K562 (cell line): ENCODE measurements around the gene C8A. TPM values are rescaled to one million over a fixed set of nuclear protein-coding genes. Genes with fewer than 3 reads are reported as not detected.

Experiments used
- ATAC-seq: fragments of 200-7000 bp; cut with Tn5 transposase; 3 replicates; pipeline ENCODE4 v1.9.1; 2020; ENCODE audit warnings: moderate library complexity
- BruUV-seq: library from RNA; stranded (reverse); fragments of 400-500 nt; replicated peaks from 2 replicates; lab custom pipeline; 2021; lab: Mats Ljungman, UMichigan
- CTCF ChIA-PET: fragments of 300-600 bp; formaldehyde crosslinking; extraction: SDS; loops from one replicate; lab custom pipeline; 2021; ENCODE audit warnings: low intra/inter-chr PET ratio; lab: Yijun Ruan, JAX
- POLR2A ChIA-PET: fragments of 300-600, 350-650 bp; sonication (Branson Sonifier 250); formaldehyde crosslinking; extraction: SDS; loops from one replicate; lab custom pipeline; 2021; ENCODE audit warnings: antibody characterized with exemption, inconsistent platforms; lab: Yijun Ruan, JAX
- DNase-seq, 4 experiments: peaks; one replicate each; pipeline versions ENCODE4 v3.0.0 to v3.0.0-alpha.2; 2011 to 2018; ENCODE audit warnings: low spot score in 3 of 4, mixed read lengths in 3 of 4; ENCODE audit errors: extremely low read depth in 1 of 4
- FAIRE-seq: peaks from 2 replicates; lab custom pipeline; 2011; peaks lifted over from hg19 to GRCh38; lab: Jason Lieb, UNC
- H2AFZ ChIP-seq: 2 replicates; pipeline ENCODE4 v1.6.0; 2011; ENCODE audit warnings: low read depth, low read length, control low read depth, inconsistent platforms
- H3K27ac ChIP-seq: fragments of 200-600 bp; 3 replicates; pipeline ENCODE4 v1.8.0; 2011; ENCODE audit warnings: low read depth, mild to moderate bottlenecking, control low read depth, inconsistent platforms, low read length, moderate library complexity, mixed read lengths; ENCODE audit errors: extremely low read depth
- H3K27me3 ChIP-seq, 2 experiments: fragments of 300-600 bp in 1 of 2; 2 replicates in 1 of 2; 3 replicates in 1 of 2; pipeline versions ENCODE4 v1.6.0 to v1.8.0; 2011; ENCODE audit warnings: inconsistent platforms in 2 of 2, low read length in 2 of 2, mild to moderate bottlenecking in 1 of 2, mixed read lengths in 1 of 2, moderate library complexity in 1 of 2; ENCODE audit not compliant: control insufficient read depth in 2 of 2, insufficient read depth in 2 of 2
- H3K36me3 ChIP-seq: fragments of 300-600 bp; 3 replicates; pipeline ENCODE4 v1.8.0; 2011; ENCODE audit warnings: mild to moderate bottlenecking, low read length, inconsistent platforms; ENCODE audit not compliant: control insufficient read depth, insufficient read depth
- H3K4me1 ChIP-seq, 2 experiments: fragments of 200-600 bp in 1 of 2; replicated peaks in 1 of 2; 2 replicates in 1 of 2; 3 replicates in 1 of 2; pipeline versions ENCODE4 v1.5.1 to v1.8.0; 2011; ENCODE audit warnings: inconsistent platforms in 2 of 2, low read length in 2 of 2, mild to moderate bottlenecking in 1 of 2, mixed read lengths in 1 of 2, moderate library complexity in 1 of 2; ENCODE audit not compliant: control insufficient read depth in 2 of 2, insufficient read depth in 2 of 2
- H3K4me2 ChIP-seq: 2 replicates; pipeline ENCODE4 v1.6.1; 2011; ENCODE audit warnings: low read length, control low read depth, inconsistent platforms, mixed read lengths; ENCODE audit not compliant: insufficient read depth
- H3K4me3 ChIP-seq: fragments of 200-600 bp; sonication (generic), shearing (Covaris generic); 2 replicates; pipeline ENCODE4 v1.5.1; 2016; ENCODE audit warnings: control low read depth, inconsistent platforms
- H3K79me2 ChIP-seq: fragments of 200-600 bp; 3 replicates; pipeline ENCODE4 v1.8.0; 2011; ENCODE audit warnings: low read length, inconsistent platforms; ENCODE audit not compliant: control insufficient read depth, insufficient read depth
- H3K9ac ChIP-seq, 2 experiments: 2 replicates each; pipeline versions ENCODE4 v1.6.0 to v1.6.1; 2011; ENCODE audit warnings: low read depth in 2 of 2, low read length in 2 of 2, control low read depth in 1 of 2, inconsistent platforms in 1 of 2, mild to moderate bottlenecking in 1 of 2, mixed read lengths in 1 of 2; ENCODE audit not compliant: insufficient read depth in 1 of 2
- H3K9me1 ChIP-seq: one replicate; pipeline ENCODE4 v1.6.0; 2011; ENCODE audit warnings: inconsistent platforms, mild to moderate bottlenecking, low read length, moderate library complexity; ENCODE audit not compliant: control insufficient read depth, insufficient read depth
- H3K9me3 ChIP-seq: replicated peaks from 2 replicates; pipeline ENCODE4 v1.5.1; 2011; ENCODE audit warnings: low read depth, low read length, inconsistent platforms; ENCODE audit not compliant: control insufficient read depth, insufficient read depth
- H4K20me1 ChIP-seq: replicated peaks from 2 replicates; pipeline ENCODE4 v1.6.1; 2011; ENCODE audit warnings: low read length, inconsistent platforms, mixed read lengths; ENCODE audit not compliant: control insufficient read depth, insufficient read depth
- CBX8 ChIP-seq: fragments of 200-600 bp; sonication (generic); IDR thresholded peaks from 2 replicates; pipeline ENCODE4 v1.6.1; 2012; ENCODE audit warnings: borderline replicate concordance, mixed run types, low read depth, mild to moderate bottlenecking, moderate library complexity, mixed read lengths, low read length, control low read depth, inconsistent platforms; ENCODE audit not compliant: poor library complexity, severe bottlenecking; ENCODE audit errors: extremely low read depth
- CTCF ChIP-seq, 3 experiments: IDR thresholded peaks in 2 of 3; conservative IDR thresholded peaks in 1 of 3; 2 replicates each; pipeline ENCODE4 v1.5.1; 2011 to 2012; ENCODE audit warnings: low read length in 3 of 3, mild to moderate bottlenecking in 3 of 3, control low read depth in 2 of 3, improper control_type of control experiment in 1 of 3, inconsistent platforms in 1 of 3, low read depth in 1 of 3, mixed read lengths in 1 of 3, moderate library complexity in 1 of 3; ENCODE audit not compliant: insufficient read depth in 2 of 3
- E2F3 ChIP-seq: fragments of 250-450 bp; sonication (Bioruptor Pico); IDR thresholded peaks from 2 replicates; pipeline ENCODE4 v1.4.0; 2020; ENCODE audit warnings: mild to moderate bottlenecking
- ELF2 ChIP-seq: fragments of 250-450 bp; sonication (Bioruptor Pico); IDR thresholded peaks from 2 replicates; pipeline ENCODE4 v1.5.0; 2021; ENCODE audit warnings: mild to moderate bottlenecking
- PRPF4 ChIP-seq: fragments of 200-400 bp; formaldehyde crosslinking; IDR thresholded peaks from one replicate; pipeline ENCODE4 v1.6.1; 2017; ENCODE audit warnings: low read length, low read depth, mild to moderate bottlenecking; ENCODE audit not compliant: insufficient read depth, poor library complexity, severe bottlenecking
- RREB1 ChIP-seq: fragments of 250-450 bp; sonication (Bioruptor Pico); IDR thresholded peaks from 2 replicates; pipeline ENCODE4 v1.4.0; 2020
- SMARCB1 ChIP-seq: IDR thresholded peaks from 2 replicates; pipeline ENCODE4 v1.6.1; 2011; ENCODE audit warnings: improper control_type of control experiment, low read depth; ENCODE audit not compliant: insufficient read length
- TEAD4 ChIP-seq, 2 experiments: sonication (generic) in 1 of 2; formaldehyde crosslinking in 1 of 2; IDR thresholded peaks; 2 replicates each; pipeline versions ENCODE4 v1.6.1 to v1.8.0; 2012 to 2022; ENCODE audit warnings: borderline replicate concordance in 1 of 2, inconsistent platforms in 1 of 2, low read length in 1 of 2, mild to moderate bottlenecking in 1 of 2, missing genetic modification reagents in 1 of 2
- ZNF408 ChIP-seq: fragments of 250-450 bp; sonication (Bioruptor Pico); IDR thresholded peaks from 2 replicates; pipeline ENCODE4 v1.4.0; 2020; ENCODE audit warnings: low read depth, mild to moderate bottlenecking, moderate library complexity
- WGBS: fragments of 100-300 bp; shearing (Covaris generic); methylation state at CpG from one replicate; pipeline ENCODE4 v1.1.6; 2016; ENCODE audit warnings: low coverage, mixed read lengths; ENCODE audit not compliant: insufficient coverage; ENCODE audit errors: missing lambda C conversion rate; 5-methylcytosine and 5-hydroxymethylcytosine counted together
- in situ Hi-C: fragments of 300-500 bp; cut with MboI; formaldehyde crosslinking; loops from 4 replicates; pipeline ENCODE4 v1.15.0; 2018; ENCODE audit warnings: inconsistent platforms, mixed read lengths
- intact Hi-C: fragments of 100-400 bp; cut with micrococcal nuclease; formaldehyde crosslinking; loops from 2 replicates; pipeline ENCODE4 v1.14.2; 2022
- polyA plus RNA-seq, 8 experiments: library from polyadenylated mRNA; depleted of rRNA in 4 of 8; stranded (reverse) in 5 of 8; unstranded in 3 of 8; fragments of >200 nt; fragmentation: Nextera tagmentation in 2 of 8; fragmentation: Illumina TruSeq in 1 of 8; extraction: Ambion mirVana in 2 of 8; extraction: Trizol in 1 of 8; gene quantifications; 2 replicates each; pipeline versions ENCODE4 v1.2.1 to v1.2.3, GENCODE V29; 2011 to 2014; ENCODE audit warnings: inconsistent platforms in 1 of 8, missing spikeins in 1 of 8
- total RNA-seq, 7 experiments: library from RNA; depleted of rRNA in 6 of 7; stranded (reverse); fragments of >200 nt in 6 of 7; fragmentation: Illumina TruSeq in 2 of 7; extraction: Trizol in 2 of 7; gene quantifications; 2 replicates each; pipeline versions ENCODE4 v1.2.1 to v1.2.3, GENCODE V29; 2011 to 2021; ENCODE audit warnings: low replicate concordance in 1 of 7

Gene C8A
- total and polyA plus RNA-seq, 9 of the 15 experiments (the other 6 are each of a cell fraction or from before 2014, with no cell fraction given) = 0.09 TPM; not detected in 8

- 0% methylated on average over 3 of the region's 3 CpGs for WGBS
- no peaks in the 10 kb centered on the region; a peak in 1 of 5 replicates for H3K27me3 ChIP-seq
- in situ Hi-C loops = loop anchor here (25.0 kb wide), 1 partner anchor 1192 kb away; no protein-coding TSS in a partner anchor
Measured at GRCh38 chr1:56845343-56845742, 9.3 kb upstream of the C8A start.

More at GRCh38 chr1:56845343-56845742, 9.3 kb upstream of the C8A start:
- no peak overlapping the region for H3K27ac ChIP-seq
- H3K4me3 ChIP-seq = no peak overlapping the region
- no peaks in the 10 kb centered on the region for H3K9me3 ChIP-seq
- H3K9ac ChIP-seq = no peak overlapping the region
- FAIRE-seq (no peak), DNase-seq (no peak), ATAC-seq (no peak)
- H2AFZ ChIP-seq = no peak overlapping the region
- ChIA-PET POLR2A (no interaction called here), CTCF (no interaction called here)
- intact Hi-C loops = no loop called here
- H3K4me2 ChIP-seq = no peak overlapping the region
- no peaks in the 10 kb centered on the region for H3K36me3 ChIP-seq
- no peaks in the 10 kb centered on the region for H3K9me1 ChIP-seq
- H4K20me1 ChIP-seq = no peaks in the 10 kb centered on the region; the same call in 1 of the 2 replicates
- H3K79me2 ChIP-seq = no peaks in the 10 kb centered on the region
- no TSS peak for BruUV-seq
- TF ChIP-seq CTCF (IDR thresholded peaks at IDR 0.05 in 2 of 3, conservative IDR thresholded peaks at IDR 0.05 in 1 of 3; ENCODE audit: insufficient read depth in 2 of 3, low read depth in 1 of 3, low read length in 3 of 3) (no peak), PRPF4 (no peak), CBX8 (no peak), ELF2 (CRISPR knock-in tag) (no peak), RREB1 (CRISPR knock-in tag) (no peak), SMARCB1 (no peak), ZNF408 (CRISPR knock-in tag) (no peak), TEAD4 (IDR thresholded peaks at IDR 0.05; ENCODE audit: low read length) (no peak), TEAD4 (CRISPR knock-in tag; IDR thresholded peaks at IDR 0.05; ENCODE audit: borderline replicate concordance) (no peak), E2F3 (no peak)
- H3K4me1 ChIP-seq = no peaks in the 10 kb centered on the region
